H9 (cell line): ENCODE measurements around the gene TK2. TPM values are rescaled to one million over a fixed set of nuclear protein-coding genes. Genes with fewer than 3 reads are reported as not detected.
"Not testable (repeated sequence)": the region's sequence is repeated elsewhere in the genome, so short reads cannot be mapped to it uniquely, and the experiment has no call there.

Experiments used
- DNase-seq: peaks from one replicate; pipeline ENCODE4 v3.0.0-alpha.2; 2017
- H2AFZ ChIP-seq: one replicate; pipeline ENCODE4 v1.6.1; 2013; ENCODE audit warnings: mild to moderate bottlenecking, low read length, control low read depth, moderate library complexity
- H2AK5ac ChIP-seq: 2 replicates; pipeline ENCODE4 v1.6.1; 2013; ENCODE audit warnings: low read length, control low read depth, mixed read lengths; ENCODE audit not compliant: insufficient read length
- H2BK120ac ChIP-seq: one replicate; pipeline ENCODE4 v1.6.1; 2013; ENCODE audit warnings: low read depth, mild to moderate bottlenecking, low read length, control low read depth, inconsistent platforms; ENCODE audit not compliant: poor library complexity, severe bottlenecking
- H2BK12ac ChIP-seq: 2 replicates; pipeline ENCODE4 v1.6.1; 2013; ENCODE audit warnings: low read length, control low read depth, mixed read lengths, low read depth; ENCODE audit not compliant: insufficient read length
- H2BK15ac ChIP-seq: 2 replicates; pipeline ENCODE4 v1.6.1; 2013; ENCODE audit warnings: low read depth, low read length, control low read depth
- H2BK20ac ChIP-seq: one replicate; pipeline ENCODE4 v1.6.1; 2013; ENCODE audit warnings: low read depth, mild to moderate bottlenecking, low read length, control low read depth, inconsistent platforms; ENCODE audit not compliant: poor library complexity, severe bottlenecking
- H2BK5ac ChIP-seq: 2 replicates; pipeline ENCODE4 v1.6.1; 2013; ENCODE audit warnings: low read length, control low read depth, mixed read lengths; ENCODE audit not compliant: insufficient read length
- H3K14ac ChIP-seq: 2 replicates; pipeline ENCODE4 v1.6.1; 2013; ENCODE audit warnings: low read length, control low read depth; ENCODE audit not compliant: insufficient read depth
- H3K18ac ChIP-seq: 2 replicates; pipeline ENCODE4 v1.6.1; 2013; ENCODE audit warnings: low read depth, mild to moderate bottlenecking, mixed read lengths, low read length, control low read depth; ENCODE audit not compliant: insufficient read length
- H3K23ac ChIP-seq: 2 replicates; pipeline ENCODE4 v1.6.1; 2013; ENCODE audit warnings: low read length, control low read depth, mixed read lengths, low read depth; ENCODE audit not compliant: insufficient read length
- H3K23me2 ChIP-seq: 2 replicates; pipeline ENCODE4 v1.6.1; 2013; ENCODE audit warnings: low read depth, mild to moderate bottlenecking, mixed read lengths, low read length, control low read depth; ENCODE audit not compliant: insufficient read length, poor library complexity, severe bottlenecking
- H3K27ac ChIP-seq: 2 replicates; pipeline ENCODE4 v1.5.1; 2013; ENCODE audit warnings: low read length, control low read depth, mixed read lengths, low read depth; ENCODE audit not compliant: insufficient read length
- H3K27me3 ChIP-seq: 2 replicates; pipeline ENCODE4 v1.6.1; 2013; ENCODE audit warnings: low read length, control low read depth, inconsistent platforms; ENCODE audit not compliant: insufficient read depth
- H3K4ac ChIP-seq: 2 replicates; pipeline ENCODE4 v1.6.1; 2013; ENCODE audit warnings: low read depth, mild to moderate bottlenecking, control low read depth, inconsistent platforms, low read length, moderate library complexity
- H3K4me1 ChIP-seq: 2 replicates; pipeline ENCODE4 v1.6.1; 2013; ENCODE audit warnings: low read length, control low read depth, inconsistent platforms; ENCODE audit not compliant: insufficient read depth
- H3K4me2 ChIP-seq: 2 replicates; pipeline ENCODE4 v1.6.1; 2013; ENCODE audit warnings: low read length, control low read depth, mixed read lengths; ENCODE audit not compliant: insufficient read length, insufficient read depth
- H3K56ac ChIP-seq: 2 replicates; pipeline ENCODE4 v1.6.1; 2013; ENCODE audit warnings: low read depth, mild to moderate bottlenecking, mixed read lengths, low read length, control low read depth; ENCODE audit not compliant: insufficient read length
- H3K79me1 ChIP-seq: 2 replicates; pipeline ENCODE4 v1.6.1; 2013; ENCODE audit warnings: low read depth, mild to moderate bottlenecking, moderate library complexity, low read length, control low read depth, inconsistent platforms; ENCODE audit not compliant: insufficient read depth, poor library complexity, severe bottlenecking
- H3K79me2 ChIP-seq: 2 replicates; pipeline ENCODE4 v1.6.1; 2013; ENCODE audit warnings: low read length, control low read depth, inconsistent platforms; ENCODE audit not compliant: insufficient read depth
- H3K9ac ChIP-seq: 2 replicates; pipeline ENCODE4 v1.6.1; 2013; ENCODE audit warnings: low read length, control low read depth, mixed read lengths; ENCODE audit not compliant: insufficient read length; ENCODE audit errors: extremely low read depth
- H3K9me3 ChIP-seq: one replicate; pipeline ENCODE4 v1.6.1; 2013; ENCODE audit warnings: low read depth, low read length, inconsistent platforms; ENCODE audit not compliant: control insufficient read depth
- H3T11ph ChIP-seq: one replicate; pipeline ENCODE4 v1.6.1; 2013; ENCODE audit warnings: mild to moderate bottlenecking, low read length, control low read depth, inconsistent platforms
- H4K20me1 ChIP-seq: one replicate; pipeline ENCODE4 v1.6.1; 2013; ENCODE audit not compliant: control insufficient read depth, insufficient read length, insufficient read depth
- H4K5ac ChIP-seq: 2 replicates; pipeline ENCODE4 v1.6.1; 2013; ENCODE audit warnings: low read depth, mild to moderate bottlenecking, mixed read lengths, low read length, control low read depth; ENCODE audit not compliant: insufficient read length
- H4K8ac ChIP-seq: replicated peaks from 2 replicates; pipeline ENCODE4 v1.6.1; 2013; ENCODE audit warnings: low read length, control low read depth, mixed read lengths, low read depth; ENCODE audit not compliant: insufficient read length
- H4K91ac ChIP-seq: 2 replicates; pipeline ENCODE4 v1.6.1; 2013; ENCODE audit warnings: low read depth, mild to moderate bottlenecking, moderate library complexity, mixed read lengths, low read length, control low read depth; ENCODE audit not compliant: insufficient read length
- H3K27ac Mint-ChIP-seq, 3 experiments: 2 replicates in 2 of 3; 3 replicates in 1 of 3; pipeline ENCODE4 v1.8.0; 2020 to 2021; ENCODE audit warnings: mixed read lengths in 3 of 3, mild to moderate bottlenecking in 1 of 3, moderate library complexity in 1 of 3
- H3K27me3 Mint-ChIP-seq: 2 replicates; pipeline ENCODE4 v1.8.0; 2021; ENCODE audit warnings: low read depth, mild to moderate bottlenecking, moderate library complexity, mixed read lengths
- H3K36me3 Mint-ChIP-seq, 3 experiments: 2 replicates in 2 of 3; 3 replicates in 1 of 3; pipeline ENCODE4 v1.8.0; 2020 to 2021; ENCODE audit warnings: low read depth in 3 of 3, mixed read lengths in 3 of 3; ENCODE audit not compliant: insufficient read depth in 1 of 3
- H3K4me1 Mint-ChIP-seq, 2 experiments: 2 replicates each; pipeline ENCODE4 v1.8.0; 2020; ENCODE audit warnings: mixed read lengths in 2 of 2
- H3K4me3 Mint-ChIP-seq, 2 experiments: 2 replicates in 1 of 2; 3 replicates in 1 of 2; pipeline ENCODE4 v1.8.0; 2020 to 2021; ENCODE audit warnings: mild to moderate bottlenecking in 2 of 2, mixed read lengths in 2 of 2, moderate library complexity in 1 of 2
- H3K9me3 Mint-ChIP-seq, 2 experiments: 2 replicates in 1 of 2; 3 replicates in 1 of 2; pipeline ENCODE4 v1.8.0; 2020; ENCODE audit warnings: mild to moderate bottlenecking in 2 of 2, mixed read lengths in 2 of 2, moderate library complexity in 1 of 2
- WGBS: extraction: QIAGEN DNeasy Blood & Tissue Kit; methylation state at CpG from one replicate; pipeline ENCODE4 v1.1.7; 2013; ENCODE audit warnings: missing lambda C conversion rate, low lambda C conversion rate, mixed read lengths; ENCODE audit not compliant: insufficient read length; ENCODE audit errors: extremely low coverage; 5-methylcytosine and 5-hydroxymethylcytosine counted together
- total RNA-seq: library from RNA; stranded (reverse); gene quantifications from 2 replicates; pipeline ENCODE4 v1.2.1, GENCODE V29; 2021
- TF ChIP-seq, protein P1 (sequence below): fragments of 200-600 bp; sonication (generic); conservative IDR thresholded peaks from 3 replicates; pipeline ENCODE4 v1.8.0; 2021; ENCODE audit warnings: antibody characterized with exemption, mild to moderate bottlenecking

TK2 gene
- total RNA-seq, 1 experiment from 2014 or later, result 5.2 TPM

- H4K8ac ChIP-seq, result no peak overlapping the region
- Mint-ChIP-seq H3K4me3 (peak overlapping the region in 1 of 2 experiments; percentile 11; a peak in 1 of 5 replicates), H3K27ac (peak overlapping the region in 2 of 3 experiments; percentile 52 to 87; a peak in 2 of 7 replicates), H3K36me3 (peaks cover 9 to 17% (median 12%) of the 10 kb centered on the region in 3 experiments; a peak in 6 of 7 replicates), H3K27me3 (peaks cover 7% of the 10 kb centered on the region), H3K9me3 (peaks cover 2 to 3% of the 10 kb centered on the region in 2 experiments; a peak in 2 of 5 replicates), H3K4me1 (peaks cover 42 to 49% of the 10 kb centered on the region in 2 experiments)
- H3K79me2 ChIP-seq, result no peaks in the 10 kb centered on the region
- no peak overlapping the region for H3K9ac ChIP-seq
- no peak overlapping the region for H3K18ac ChIP-seq
- H3K27me3 ChIP-seq, result no peaks in the 10 kb centered on the region
- no peak overlapping the region for H3K4me2 ChIP-seq
- H3K79me1 ChIP-seq, result no peaks in the 10 kb centered on the region
- no peak overlapping the region for H3K27ac ChIP-seq
- no peak overlapping the region for H3K23ac ChIP-seq
- H3T11ph ChIP-seq, result no peak overlapping the region
- H3K9me3 ChIP-seq, result no peaks in the 10 kb centered on the region
- no peaks in the 10 kb centered on the region for H4K20me1 ChIP-seq
- WGBS, result no CpG with 5 or more reads among the region's 12 CpGs
- H2BK5ac ChIP-seq, result no peak overlapping the region
- no peak overlapping the region for H4K91ac ChIP-seq
- H2AK5ac ChIP-seq, result no peak overlapping the region
- no peak overlapping the region for H4K5ac ChIP-seq
- no peak overlapping the region for H2BK15ac ChIP-seq
- peak; percentile 50 for DNase-seq
- no peak overlapping the region for H3K56ac ChIP-seq
- peaks cover 4% of the 10 kb centered on the region; the same call in 1 of the 2 replicates for H3K4me1 ChIP-seq
- peak overlapping the region; percentile 17; the same call in 1 of the 2 replicates for H3K14ac ChIP-seq
- H3K4ac ChIP-seq, result no peak overlapping the region
- H2BK20ac ChIP-seq, result no peak overlapping the region
- H2AFZ ChIP-seq, result no peak overlapping the region
- no peak overlapping the region for H2BK12ac ChIP-seq
- TF ChIP-seq, protein P1, sequence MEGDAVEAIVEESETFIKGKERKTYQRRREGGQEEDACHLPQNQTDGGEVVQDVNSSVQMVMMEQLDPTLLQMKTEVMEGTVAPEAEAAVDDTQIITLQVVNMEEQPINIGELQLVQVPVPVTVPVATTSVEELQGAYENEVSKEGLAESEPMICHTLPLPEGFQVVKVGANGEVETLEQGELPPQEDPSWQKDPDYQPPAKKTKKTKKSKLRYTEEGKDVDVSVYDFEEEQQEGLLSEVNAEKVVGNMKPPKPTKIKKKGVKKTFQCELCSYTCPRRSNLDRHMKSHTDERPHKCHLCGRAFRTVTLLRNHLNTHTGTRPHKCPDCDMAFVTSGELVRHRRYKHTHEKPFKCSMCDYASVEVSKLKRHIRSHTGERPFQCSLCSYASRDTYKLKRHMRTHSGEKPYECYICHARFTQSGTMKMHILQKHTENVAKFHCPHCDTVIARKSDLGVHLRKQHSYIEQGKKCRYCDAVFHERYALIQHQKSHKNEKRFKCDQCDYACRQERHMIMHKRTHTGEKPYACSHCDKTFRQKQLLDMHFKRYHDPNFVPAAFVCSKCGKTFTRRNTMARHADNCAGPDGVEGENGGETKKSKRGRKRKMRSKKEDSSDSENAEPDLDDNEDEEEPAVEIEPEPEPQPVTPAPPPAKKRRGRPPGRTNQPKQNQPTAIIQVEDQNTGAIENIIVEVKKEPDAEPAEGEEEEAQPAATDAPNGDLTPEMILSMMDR, result peak; percentile 62
- H3K23me2 ChIP-seq, result no peaks in the 10 kb centered on the region
- no peak overlapping the region for H2BK120ac ChIP-seq
Observed at GRCh38 chr16:66515596-66516508, 34.1 kb downstream of the TK2 start.

DNA sequence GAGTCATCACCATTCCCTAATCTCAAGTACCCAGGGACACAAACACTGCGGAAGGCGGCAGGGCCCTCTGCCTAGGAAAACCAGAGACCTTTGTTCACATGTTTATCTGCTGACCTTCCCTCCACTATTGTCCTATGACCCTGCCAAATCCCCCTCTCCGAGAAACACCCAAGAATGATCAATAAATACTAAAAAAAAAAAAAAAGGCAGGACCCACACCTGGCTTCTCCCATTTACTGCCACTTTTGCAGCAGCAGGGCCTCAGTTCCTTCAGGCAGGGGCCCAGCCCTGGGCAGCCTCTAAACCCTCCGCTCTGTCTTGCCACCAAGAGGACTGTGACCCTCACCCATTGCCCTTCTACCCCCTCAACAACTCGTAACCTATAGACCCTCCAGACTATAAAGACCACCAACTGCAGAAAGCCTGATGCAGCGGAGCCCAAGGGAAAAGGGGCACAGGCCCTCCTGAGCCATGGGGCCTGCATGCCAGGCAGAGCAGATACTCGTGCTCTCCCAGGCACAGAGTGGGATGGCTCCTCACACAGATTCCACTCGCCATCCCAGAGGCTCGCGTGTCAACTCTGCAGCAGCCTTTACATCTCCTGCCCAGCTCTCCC is 34.8 kb downstream of the TK2 start:
- H4K8ac ChIP-seq, H3K56ac ChIP-seq, DNase-seq, H4K5ac ChIP-seq, H3K9me3 Mint-ChIP-seq, H4K20me1 ChIP-seq, H3K79me1 ChIP-seq, H3K4me2 ChIP-seq, H4K91ac ChIP-seq, H2BK120ac ChIP-seq, H3K23me2 ChIP-seq, H3K23ac ChIP-seq, H2BK15ac ChIP-seq, H3K27ac ChIP-seq, H3K4me3 Mint-ChIP-seq, H3T11ph ChIP-seq, H3K4me1 ChIP-seq, H2BK5ac ChIP-seq, H3K9ac ChIP-seq, H2AK5ac ChIP-seq, H2AFZ ChIP-seq, H3K4ac ChIP-seq, H3K18ac ChIP-seq, H3K79me2 ChIP-seq, H3K9me3 ChIP-seq, H3K27me3 ChIP-seq, H2BK12ac ChIP-seq, H2BK20ac ChIP-seq: not testable (repeated sequence)
- Mint-ChIP-seq H3K4me1 (peaks cover 46 to 53% of the 10 kb centered on the region in 2 experiments), H3K36me3 (peaks cover 9 to 17% (median 12%) of the 10 kb centered on the region in 3 experiments; a peak in 6 of 7 replicates), H3K27ac (peak overlapping the region in 2 of 3 experiments; percentile 52 to 83; a peak in 4 of 7 replicates), H3K27me3 (peaks cover 11% of the 10 kb centered on the region)
- no CpG with 5 or more reads among the region's 10 CpGs for WGBS
- peak overlapping the region; percentile 17; the same call in 1 of the 2 replicates for H3K14ac ChIP-seq
